MM.1S (cell line): ENCODE data around the gene MIB2.
"Not testable (repeated sequence)": the region's sequence is repeated elsewhere in the genome, so short reads cannot be mapped to it uniquely, and the experiment has no call there.

Experiments
- DNase-seq: peaks from one replicate; pipeline ENCODE4 v3.0.0-alpha.2; 2015
- H2AFZ ChIP-seq: fragments of 300-600 bp; sonication (generic); 2 replicates; pipeline ENCODE4 v1.6.0; 2016; ENCODE audit warnings: antibody characterized with exemption, low read length
- H3F3A ChIP-seq: fragments of 300-600 bp; sonication (generic); 2 replicates; pipeline ENCODE4 v1.6.1; 2016; ENCODE audit warnings: mild to moderate bottlenecking, antibody characterized with exemption, low read length, moderate library complexity, mixed read lengths; ENCODE audit not compliant: insufficient read depth
- H3K27ac ChIP-seq: fragments of 300-600 bp; sonication (generic); 2 replicates; pipeline ENCODE4 v1.5.1; 2016; ENCODE audit warnings: mild to moderate bottlenecking, low read length
- H3K27me3 ChIP-seq: fragments of 300-600 bp; sonication (generic); replicated peaks from 2 replicates; pipeline ENCODE4 v1.6.0; 2016; ENCODE audit warnings: low read length; ENCODE audit not compliant: insufficient read depth
- H3K36me3 ChIP-seq: fragments of 300-600 bp; sonication (generic); replicated peaks from 2 replicates; pipeline ENCODE4 v1.6.1; 2016; ENCODE audit warnings: mild to moderate bottlenecking, low read length, mixed read lengths; ENCODE audit not compliant: insufficient read depth
- H3K4me1 ChIP-seq: fragments of 300-600 bp; sonication (generic); 2 replicates; pipeline ENCODE4 v1.6.1; 2016; ENCODE audit warnings: low read length, mixed read lengths
- H3K4me2 ChIP-seq: fragments of 300-600 bp; sonication (generic); 2 replicates; pipeline ENCODE4 v1.6.0; 2016; ENCODE audit warnings: low read depth, low read length
- H3K4me3 ChIP-seq: fragments of 300-600 bp; sonication (generic); 2 replicates; pipeline ENCODE4 v1.5.1; 2016; ENCODE audit warnings: low read length, mixed read lengths
- H3K79me2 ChIP-seq: fragments of 300-600 bp; sonication (generic); 2 replicates; pipeline ENCODE4 v1.6.1; 2016; ENCODE audit warnings: mixed run types, low read length, mixed read lengths
- H3K9ac ChIP-seq: fragments of 300-600 bp; sonication (generic); 2 replicates; pipeline ENCODE4 v1.6.1; 2016; ENCODE audit warnings: low read length, mixed read lengths
- H3K9me2 ChIP-seq: fragments of 300-600 bp; sonication (generic); replicated peaks from 2 replicates; pipeline ENCODE4 v1.6.1; 2016; ENCODE audit warnings: mild to moderate bottlenecking, low read length, mixed read lengths; ENCODE audit not compliant: insufficient read depth
- H3K9me3 ChIP-seq: fragments of 300-600 bp; sonication (generic); replicated peaks from 2 replicates; pipeline ENCODE4 v1.6.1; 2016; ENCODE audit warnings: mild to moderate bottlenecking, low read length, mixed read lengths; ENCODE audit not compliant: insufficient read depth
- H4K20me1 ChIP-seq: fragments of 300-600 bp; sonication (generic); 2 replicates; pipeline ENCODE4 v1.6.1; 2016; ENCODE audit warnings: mild to moderate bottlenecking, low read length, moderate library complexity, mixed read lengths; ENCODE audit not compliant: insufficient read depth
- CTCF ChIP-seq: fragments of 300-600 bp; sonication (generic); IDR thresholded peaks from 2 replicates; pipeline ENCODE4 v1.5.1; 2016; ENCODE audit warnings: antibody characterized with exemption, low read length, mixed read lengths
- EZH2 ChIP-seq: fragments of 300-600 bp; sonication (generic); optimal IDR thresholded peaks from 2 replicates; pipeline ENCODE3; 2017; ENCODE audit warnings: low read depth, mild to moderate bottlenecking, antibody characterized with exemption, low read length, mixed read lengths
- EZH2phosphoT487 ChIP-seq: fragments of 300-600 bp; sonication (generic); IDR thresholded peaks from 2 replicates; pipeline ENCODE4 v1.6.1; 2018; ENCODE audit warnings: antibody characterized with exemption, low read length

MIB2 gene

GRCh38 chr1:1594602-1595260 is 20.6 kb upstream of the MIB2 start:
- Histone ChIP-seq H3K4me3 (no peak overlapping the region), H3K9ac (no peak overlapping the region), H2AFZ (no peak overlapping the region), H3K79me2 (no peaks in the 10 kb centered on the region), H4K20me1 (no peaks in the 10 kb centered on the region), H3K4me1 (no peaks in the 10 kb centered on the region), H3K36me3 (no peaks in the 10 kb centered on the region), H3K9me3 (no peaks in the 10 kb centered on the region), H3F3A (no peaks in the 10 kb centered on the region), H3K4me2 (no peak overlapping the region), H3K27me3 (peaks cover 63% of the 10 kb centered on the region), H3K9me2 (no peaks in the 10 kb centered on the region), H3K27ac (no peak overlapping the region)
- DNase-seq: no peak
- no peak for TF ChIP-seq CTCF
- TF ChIP-seq EZH2phosphoT487: no peak
- no peak for TF ChIP-seq EZH2

- H4K20me1 ChIP-seq, H2AFZ ChIP-seq, H3K36me3 ChIP-seq, DNase-seq, H3K4me3 ChIP-seq, H3K27ac ChIP-seq, H3K79me2 ChIP-seq, H3K9ac ChIP-seq, H3K4me1 ChIP-seq, H3K9me2 ChIP-seq, H3K4me2 ChIP-seq, H3F3A ChIP-seq, H3K9me3 ChIP-seq: not testable (repeated sequence)
- peaks cover 58% of the 10 kb centered on the region for H3K27me3 ChIP-seq
Measured at GRCh38 chr1:1595341-1595740, 20.0 kb upstream of the MIB2 start.

- Histone ChIP-seq H3K9me2 (no peaks in the 10 kb centered on the region), H2AFZ (no peak overlapping the region), H4K20me1 (no peaks in the 10 kb centered on the region), H3K27me3 (peaks cover 61% of the 10 kb centered on the region), H3K4me1 (peaks cover under 1% of the 10 kb centered on the region; the same call in 1 of the 2 replicates), H3K36me3 (no peaks in the 10 kb centered on the region), H3K9me3 (no peaks in the 10 kb centered on the region), H3F3A (no peaks in the 10 kb centered on the region), H3K79me2 (no peaks in the 10 kb centered on the region), H3K9ac (no peak overlapping the region), H3K4me2 (no peak overlapping the region), H3K27ac (no peak overlapping the region), H3K4me3 (no peak overlapping the region)
- no peak for DNase-seq
- TF ChIP-seq EZH2phosphoT487 (no peak), EZH2 (no peak), CTCF (no peak)
Measured at GRCh38 chr1:1596493-1597274, 18.6 kb upstream of the MIB2 start.
